GM18520 (cell line): ENCODE results near the gene PACRG.

Experiments
- ATAC-seq: cut with Tn5 transposase; IDR thresholded peaks from one replicate; pipeline ENCODE4 v1.9.1; 2021; ENCODE audit not compliant: unreplicated experiment

The PACRG gene

GRCh38 chr6:163165922-163166321 is 438.1 kb downstream of the PACRG start:
- ATAC-seq: no peak

- no peak for ATAC-seq
Measured at GRCh38 chr6:163166507-163166906, 438.7 kb downstream of the PACRG start.

- no peak for ATAC-seq
Measured at GRCh38 chr6:163169521-163169920, 441.7 kb downstream of the PACRG start.

- ATAC-seq: no peak
Measured at GRCh38 chr6:163170294-163170883, 442.6 kb downstream of the PACRG start.

GRCh38 chr6:163173741-163174140 is 446.0 kb downstream of the PACRG start:
- ATAC-seq: no peak

- no peak for ATAC-seq
Measured at GRCh38 chr6:163175301-163175700, 447.5 kb downstream of the PACRG start.

GRCh38 chr6:163176097-163176496 is 448.3 kb downstream of the PACRG start:
- no peak for ATAC-seq

GRCh38 chr6:163177007-163177406 is 449.2 kb downstream of the PACRG start:
- no peak for ATAC-seq

- no peak for ATAC-seq
Measured at GRCh38 chr6:163177892-163178420, 450.2 kb downstream of the PACRG start.

GRCh38 chr6:163179061-163179460 is 451.3 kb downstream of the PACRG start:
- ATAC-seq: no peak

GRCh38 chr6:163179721-163180120 is 451.9 kb downstream of the PACRG start:
- ATAC-seq: no peak

GRCh38 chr6:163180874-163181541 is 453.2 kb downstream of the PACRG start:
- ATAC-seq: no peak

GRCh38 chr6:163181666-163182180 is 453.9 kb downstream of the PACRG start:
- no peak for ATAC-seq

GRCh38 chr6:163182696-163183095 is 454.9 kb downstream of the PACRG start:
- no peak for ATAC-seq

- ATAC-seq: no peak
Measured at GRCh38 chr6:163183806-163184205, 456.0 kb downstream of the PACRG start.

GRCh38 chr6:163185744-163186143 is 458.0 kb downstream of the PACRG start:
- ATAC-seq: no peak

- no peak for ATAC-seq
Measured at GRCh38 chr6:163186527-163186926, 458.8 kb downstream of the PACRG start.

- ATAC-seq: no peak
Measured at GRCh38 chr6:163187201-163187600, 459.4 kb downstream of the PACRG start.

- ATAC-seq: no peak
Measured at GRCh38 chr6:163187606-163188005, 459.8 kb downstream of the PACRG start.

GRCh38 chr6:163188746-163189145 is 461.0 kb downstream of the PACRG start:
- ATAC-seq: no peak

GRCh38 chr6:163189609-163190008 is 461.8 kb downstream of the PACRG start:
- ATAC-seq: no peak

GRCh38 chr6:163190786-163191185 is 463.0 kb downstream of the PACRG start:
- no peak for ATAC-seq
